Panc1 (cell line): ENCODE measurements around the gene IFNAR2. TPM values are rescaled to one million over a fixed set of nuclear protein-coding genes. Genes with fewer than 3 reads are reported as not detected.
"Not testable (repeated sequence)": the region's sequence is repeated elsewhere in the genome, so short reads cannot be mapped to it uniquely, and the experiment has no call there.

ENCODE experiments used
- ATAC-seq: fragments of 200-7000 bp; cut with Tn5 transposase; 2 replicates; pipeline ENCODE4 v1.9.1; 2020; ENCODE audit warnings: mild to moderate bottlenecking, moderate library complexity
- BruUV-seq: library from RNA; stranded (reverse); fragments of 400-500 nt; replicated peaks from 2 replicates; lab custom pipeline; 2021; lab: Mats Ljungman, UMichigan
- CTCF ChIA-PET: fragments of 300-600 bp; sonication (Branson Sonifier 250); formaldehyde crosslinking; loops from one replicate; lab custom pipeline; 2022; ENCODE audit warnings: antibody characterized with exemption; lab: Charles Lee
- POLR2A ChIA-PET: fragments of 300-600 bp; sonication (Branson Sonifier 250); formaldehyde crosslinking; loops from one replicate; lab custom pipeline; 2022; ENCODE audit warnings: antibody characterized with exemption; lab: Charles Lee
- DNase-seq: peaks from one replicate; pipeline ENCODE4 v3.0.0-alpha.2; 2010; ENCODE audit warnings: low read depth, low spot score
- H3K27ac ChIP-seq: 2 replicates; pipeline ENCODE4 v1.5.1; 2011; ENCODE audit warnings: mild to moderate bottlenecking, low read length, inconsistent platforms
- H3K27me3 ChIP-seq: fragments of 200-500 bp; sonication (Bioruptor generic); 2 replicates; pipeline ENCODE4 v1.6.0; 2014; ENCODE audit warnings: low read length, inconsistent platforms; ENCODE audit not compliant: control insufficient read depth, insufficient read depth
- H3K36me3 ChIP-seq: fragments of 200-500 bp; sonication (Bioruptor generic); 2 replicates; pipeline ENCODE4 v1.5.1; 2014; ENCODE audit warnings: inconsistent platforms, mild to moderate bottlenecking, low read length, moderate library complexity; ENCODE audit not compliant: control insufficient read depth, insufficient read depth
- H3K4me1 ChIP-seq: 2 replicates; pipeline ENCODE4 v1.5.1; 2011; ENCODE audit warnings: inconsistent platforms, mild to moderate bottlenecking, low read length, moderate library complexity; ENCODE audit not compliant: control insufficient read depth, insufficient read depth
- H3K4me3 ChIP-seq, 2 experiments: 2 replicates each; pipeline ENCODE4 v1.5.1; 2011 to 2012; ENCODE audit warnings: low read depth in 2 of 2, low read length in 2 of 2, mild to moderate bottlenecking in 2 of 2, inconsistent platforms in 1 of 2, moderate library complexity in 1 of 2
- H3K9me3 ChIP-seq: fragments of 200-500 bp; sonication (Bioruptor generic); 2 replicates; pipeline ENCODE4 v1.5.1; 2014; ENCODE audit warnings: low read depth, mild to moderate bottlenecking, inconsistent platforms, low read length, moderate library complexity; ENCODE audit not compliant: control insufficient read depth, insufficient read depth
- CTCF ChIP-seq: fragments of 450-650 bp; IDR thresholded peaks from 2 replicates; pipeline ENCODE4 v1.5.1; 2017; ENCODE audit warnings: mild to moderate bottlenecking
- POLR2AphosphoS5 ChIP-seq: IDR thresholded peaks from 2 replicates; pipeline ENCODE4 v1.6.1; 2012; ENCODE audit warnings: mild to moderate bottlenecking, low read depth, low read length, moderate library complexity
- REST ChIP-seq, 2 experiments: IDR thresholded peaks; 2 replicates each; pipeline ENCODE4 v1.6.1; 2011 to 2012; ENCODE audit warnings: low read depth in 2 of 2, control low read depth in 1 of 2, low read length in 1 of 2, mild to moderate bottlenecking in 1 of 2, moderate library complexity in 1 of 2; ENCODE audit not compliant: insufficient read depth in 1 of 2
- SIN3A ChIP-seq: IDR thresholded peaks from 2 replicates; pipeline ENCODE4 v1.6.1; 2012; ENCODE audit warnings: low read depth, mild to moderate bottlenecking, low read length, moderate library complexity, borderline replicate concordance; ENCODE audit not compliant: insufficient read depth
- TCF7L2 ChIP-seq: IDR thresholded peaks from 2 replicates; pipeline ENCODE4 v1.6.1; 2011; ENCODE audit warnings: mild to moderate bottlenecking, low read depth, low read length, inconsistent platforms
- in situ Hi-C: cut with HindIII; loops from 2 replicates; pipeline ENCODE4 v1.10.0; 2016; ENCODE audit warnings: low sequenced_read_pairs, low pct_unique_long_range_greater_than_20kb
- intact Hi-C: fragments of 100-400 bp; cut with micrococcal nuclease; formaldehyde crosslinking; loops from one replicate; pipeline ENCODE4 v1.10.0; 2022; ENCODE audit not compliant: unreplicated experiment
- total RNA-seq: library from RNA; stranded (reverse); gene quantifications from one replicate; pipeline ENCODE4 v1.2.1, GENCODE V29; 2021; ENCODE audit not compliant: unreplicated experiment

IFNAR2 gene
- total RNA-seq, 1 experiment from 2014 or later, result 18.2 TPM

DNA sequence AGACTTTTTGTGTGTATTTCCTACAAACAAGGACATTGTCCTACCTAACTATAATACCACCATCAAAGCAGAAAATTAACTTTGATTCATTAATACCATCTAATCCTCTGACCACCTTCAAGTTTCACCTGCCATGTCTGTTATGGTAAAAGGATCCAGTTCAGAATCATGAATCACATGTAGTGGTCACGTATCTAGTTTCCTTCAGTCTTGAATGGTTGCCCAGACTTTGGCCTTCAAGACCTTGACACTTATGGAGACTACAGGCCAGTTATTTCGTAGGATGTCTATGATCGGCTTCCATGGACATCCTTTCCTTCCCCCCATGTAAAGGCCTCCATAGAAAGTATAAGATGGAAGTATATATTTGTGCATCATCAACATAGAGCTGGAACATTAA is 10.4 kb upstream of the IFNAR2 start:
- no TSS peak for BruUV-seq
- TF ChIP-seq POLR2AphosphoS5 (no peak), SIN3A (no peak), TCF7L2 (no peak), REST (IDR thresholded peaks at IDR 0.05; ENCODE audit: insufficient read depth in 1 of 2, low read depth in 2 of 2, low read length in 1 of 2) (no peak), CTCF (no peak)
- no peak overlapping the region for H3K4me3 ChIP-seq
- ChIA-PET CTCF (no interaction called here), POLR2A (no interaction called here)
- ATAC-seq (no peak), DNase-seq (no peak)
- intact Hi-C loops, result no loop called here
- no peaks in the 10 kb centered on the region for H3K9me3 ChIP-seq
- H3K27me3 ChIP-seq, result no peaks in the 10 kb centered on the region
- no peaks in the 10 kb centered on the region for H3K36me3 ChIP-seq
- no peak overlapping the region for H3K27ac ChIP-seq
- H3K4me1 ChIP-seq, result no peaks in the 10 kb centered on the region
- in situ Hi-C loops, result no loop called here

GRCh38 chr21:33219954-33220353 is 9.8 kb upstream of the IFNAR2 start:
- H3K36me3 ChIP-seq, result no peaks in the 10 kb centered on the region
- ChIA-PET POLR2A (interaction anchor here (0.5 kb wide), 1 partner anchor 9 kb away, joined by 3 read pairs; no protein-coding TSS in a partner anchor), CTCF (no interaction called here)
- BruUV-seq, result no TSS peak
- ATAC-seq (no peak), DNase-seq (no peak)
- TF ChIP-seq REST (IDR thresholded peaks at IDR 0.05; ENCODE audit: insufficient read depth in 1 of 2, low read depth in 2 of 2, low read length in 1 of 2), result no peak
- no peak for TF ChIP-seq TCF7L2
- TF ChIP-seq CTCF, result no peak
- TF ChIP-seq POLR2AphosphoS5, result no peak
- TF ChIP-seq SIN3A, result no peak
- no peaks in the 10 kb centered on the region for H3K9me3 ChIP-seq
- H3K27ac ChIP-seq, result no peak overlapping the region
- in situ Hi-C loops (no loop called here), intact Hi-C loops (no loop called here)
- no peaks in the 10 kb centered on the region for H3K27me3 ChIP-seq
- H3K4me3 ChIP-seq, result no peak overlapping the region
- H3K4me1 ChIP-seq, result no peaks in the 10 kb centered on the region

DNA sequence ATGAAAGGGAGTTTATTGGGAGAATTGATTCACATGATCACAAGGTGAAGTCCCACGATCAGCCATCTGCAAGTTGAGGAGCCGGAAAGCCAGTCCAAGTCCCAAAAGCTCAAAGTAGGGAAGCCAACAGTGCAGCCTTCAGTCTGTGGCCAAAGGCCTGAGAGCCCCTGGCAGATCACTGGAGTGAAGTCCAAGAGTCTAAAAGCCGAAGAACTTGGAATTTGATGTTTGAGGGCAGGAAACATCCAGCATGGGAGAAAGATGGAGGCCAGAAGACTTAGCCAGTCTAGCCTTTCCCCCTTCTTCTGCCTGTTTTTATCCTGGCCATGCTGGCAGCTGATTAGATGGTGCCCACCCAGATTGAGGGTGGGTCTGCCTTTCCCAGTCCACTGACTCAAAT is 4.4 kb upstream of the IFNAR2 start:
- in situ Hi-C loops, H3K4me3 ChIP-seq, H3K9me3 ChIP-seq, intact Hi-C loops, DNase-seq, BruUV-seq, CTCF ChIA-PET, H3K27ac ChIP-seq, ATAC-seq, POLR2A ChIA-PET, H3K4me1 ChIP-seq, H3K36me3 ChIP-seq, H3K27me3 ChIP-seq: not testable (repeated sequence)
